ENCODE results near the gene TSHZ1. TPM values are rescaled to one million over a fixed set of nuclear protein-coding genes. Genes with fewer than 3 reads are reported as not detected.

TSHZ1 gene
- total and polyA plus RNA-seq, 2 of the 8 experiments (the other 6 are each of a cell fraction or from before 2014, with no cell fraction given), result 0.03 to 0.32 TPM

GRCh38 chr18:75289761-75290160 is 79.2 kb downstream of the TSHZ1 start:
- DNase-seq (ENCODE audit: low read depth in 1 of 2, low spot score in 2 of 2), result no peak
- Histone ChIP-seq H2BK15ac (ENCODE audit: low read length) (no peak overlapping the region), H2BK12ac (ENCODE audit: low read depth, low read length) (no peak overlapping the region), H3K9ac (replicated peaks in 1 of 4; ENCODE audit: extremely low read depth in 1 of 4, low read depth in 3 of 4, low read length in 3 of 4) (no peak overlapping the region), H3K4ac (replicated peaks; ENCODE audit: insufficient read length, low read depth, low read length) (no peak overlapping the region), H3K9me3 (ENCODE audit: insufficient read depth in 2 of 2, low read depth in 1 of 2, low read length in 1 of 2) (no peaks in the 10 kb centered on the region; a peak in 1 of 4 replicates), H3K56ac (replicated peaks; ENCODE audit: insufficient read length, low read depth, low read length) (no peak overlapping the region), H2AFZ (ENCODE audit: low read length) (no peak overlapping the region), H3K14ac (ENCODE audit: insufficient read length) (no peak overlapping the region), H3K4me2 (ENCODE audit: insufficient read depth in 1 of 2, low read depth in 2 of 2, low read length in 2 of 2) (no peak overlapping the region), H2AK5ac (ENCODE audit: low read depth, low read length) (no peak overlapping the region), H3K23ac (ENCODE audit: insufficient read length) (no peak overlapping the region), H3K27ac (ENCODE audit: low read depth, low read length) (no peak overlapping the region), H2BK20ac (ENCODE audit: low read length) (no peak overlapping the region), H3K23me2 (ENCODE audit: low read depth, low read length) (no peaks in the 10 kb centered on the region), H3K4me3 (ENCODE audit: extremely low read depth in 1 of 4, insufficient read depth in 2 of 4, low read depth in 3 of 4, low read length in 4 of 4) (no peak overlapping the region), H3K18ac (ENCODE audit: extremely low read depth, low read length) (no peak overlapping the region), H2BK120ac (replicated peaks; ENCODE audit: low read depth, low read length) (no peak overlapping the region), H4K91ac (replicated peaks; ENCODE audit: insufficient read length, low read length) (no peak overlapping the region), H2BK5ac (ENCODE audit: low read depth, low read length) (no peak overlapping the region), H4K20me1 (replicated peaks in 1 of 2; ENCODE audit: control insufficient read depth in 1 of 2, insufficient read depth in 2 of 2, low read length in 2 of 2) (no peaks in the 10 kb centered on the region), H3K27me3 (replicated peaks in 1 of 4; ENCODE audit: control insufficient read depth in 3 of 4, extremely low read depth in 1 of 4, insufficient read depth in 3 of 4, low read length in 3 of 4) (no peaks in the 10 kb centered on the region), H3K79me2 (ENCODE audit: control insufficient read depth in 1 of 2, insufficient read depth in 2 of 2, low read length in 2 of 2) (no peaks in the 10 kb centered on the region), H3K36me3 (ENCODE audit: control insufficient read depth in 2 of 4, insufficient read depth in 4 of 4, low read length in 3 of 4) (no peaks in the 10 kb centered on the region), H4K8ac (ENCODE audit: extremely low read depth, insufficient read depth, low read length) (no peak overlapping the region), H4K5ac (ENCODE audit: insufficient read length, low read depth, low read length) (no peak overlapping the region), H3K79me1 (ENCODE audit: low read depth, low read length) (no peaks in the 10 kb centered on the region), H3K4me1 (replicated peaks in 1 of 4; ENCODE audit: control insufficient read depth in 3 of 4, insufficient read depth in 4 of 4, low read length in 3 of 4) (no peaks in the 10 kb centered on the region; a peak in 1 of 7 replicates)
- TF ChIP-seq SP2 (IDR thresholded peaks at IDR 0.05; ENCODE audit: low read length) (no peak), KDM1A (IDR thresholded peaks at IDR 0.05; ENCODE audit: borderline replicate concordance, low read length) (no peak), ZNF274 (IDR thresholded peaks at IDR 0.05; ENCODE audit: borderline replicate concordance, extremely low read depth, low read length) (no peak), EZH2 (IDR thresholded peaks at IDR 0.05; ENCODE audit: low read depth, low read length, severe bottlenecking) (no peak), KDM4A (IDR thresholded peaks at IDR 0.05; ENCODE audit: low read depth, low read length, severe bottlenecking) (no peak), CEBPB (IDR thresholded peaks at IDR 0.05; ENCODE audit: low read depth, low read length) (no peak), BACH1 (IDR thresholded peaks at IDR 0.05; ENCODE audit: low read length) (no peak)
- FAIRE-seq, result no peak
- ChIA-PET CTCF (ENCODE audit: partially characterized antibody) (interaction anchor here (0.5 to 1.2 kb wide), 5 partner anchors 10 to 607 kb away, joined by 3 to 4 read pairs (median 3); no protein-coding TSS in a partner anchor), POLR2A (ENCODE audit: partially characterized antibody) (no interaction called here)
- WGBS, 2 experiments (ENCODE audit: extremely low coverage in 1 of 2, insufficient coverage in 1 of 2, insufficient read length in 1 of 2, insufficient replicate concordance in 2 of 2, low coverage in 1 of 2, low lambda C conversion rate in 2 of 2, missing lambda C conversion rate in 1 of 2), result 93% methylated on average over 4 of the region's 4 CpGs; no CpG with 5 or more reads in 1 of the 2 experiments
